NCI-H1436 (cell line): Measurements from ENCODE around the gene TDRD12.

ENCODE experiments used
- DNase-seq: peaks from one replicate; lab custom pipeline; 2025; lab: John Stamatoyannopoulos, UW

The TDRD12 gene

DNA sequence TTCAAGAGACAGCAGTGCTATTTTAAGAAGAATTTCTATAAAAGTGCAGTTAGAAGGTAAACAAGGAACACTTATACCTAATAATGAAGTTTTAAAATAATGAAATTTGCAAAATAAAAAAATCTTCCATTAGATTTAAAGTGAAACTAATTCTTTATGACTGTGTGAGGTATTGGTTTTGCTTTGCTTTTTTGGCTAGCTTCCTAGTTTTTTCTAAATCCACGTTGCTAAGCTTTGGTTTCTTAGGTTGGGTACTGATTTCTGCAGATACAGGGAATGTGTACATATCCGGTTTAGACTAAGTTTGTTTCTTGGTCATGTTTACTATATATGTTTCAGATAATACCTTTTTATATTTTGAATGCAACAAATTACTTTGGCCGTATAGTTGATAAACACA is 90.2 kb downstream of the TDRD12 start:
- no peak for DNase-seq

DNA sequence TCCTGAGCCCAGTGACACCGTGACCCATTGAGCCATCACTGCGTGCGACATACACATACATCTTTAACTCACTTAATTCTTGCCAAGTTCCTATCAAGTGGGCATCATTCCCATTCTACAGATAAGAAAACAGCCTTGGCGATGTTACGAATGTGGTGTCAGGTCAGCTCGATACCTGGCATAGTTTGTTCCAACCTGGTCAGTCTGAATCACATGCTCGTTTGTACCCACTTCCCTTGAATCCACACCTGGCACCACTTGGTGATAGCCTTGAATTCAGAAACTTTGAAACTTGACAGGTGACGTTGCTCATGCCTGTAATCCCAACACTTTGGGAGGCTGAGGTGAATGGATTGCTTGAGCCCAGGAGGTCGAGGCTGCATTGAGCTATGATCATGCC is 90.9 kb downstream of the TDRD12 start:
- no peak for DNase-seq

DNA sequence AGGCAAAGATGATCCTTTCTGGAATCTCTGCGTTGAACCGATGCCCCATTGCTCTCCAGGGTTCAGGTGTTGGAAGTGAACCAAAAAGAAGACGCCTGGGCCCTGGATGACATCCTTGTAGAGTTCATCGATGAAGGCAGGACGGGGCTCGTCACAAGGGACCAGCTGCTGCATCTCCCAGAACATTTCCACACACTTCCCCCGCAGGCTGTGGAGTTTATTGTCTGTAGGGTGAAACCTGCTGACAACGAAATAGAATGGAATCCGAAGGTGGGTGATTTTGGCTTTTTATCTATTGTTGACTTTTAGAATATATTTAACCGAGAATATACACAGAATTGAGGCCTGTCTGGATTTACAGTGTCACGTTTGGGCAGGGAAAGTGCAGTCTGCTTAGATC is 91.6 kb downstream of the TDRD12 start:
- DNase-seq: no peak

DNA sequence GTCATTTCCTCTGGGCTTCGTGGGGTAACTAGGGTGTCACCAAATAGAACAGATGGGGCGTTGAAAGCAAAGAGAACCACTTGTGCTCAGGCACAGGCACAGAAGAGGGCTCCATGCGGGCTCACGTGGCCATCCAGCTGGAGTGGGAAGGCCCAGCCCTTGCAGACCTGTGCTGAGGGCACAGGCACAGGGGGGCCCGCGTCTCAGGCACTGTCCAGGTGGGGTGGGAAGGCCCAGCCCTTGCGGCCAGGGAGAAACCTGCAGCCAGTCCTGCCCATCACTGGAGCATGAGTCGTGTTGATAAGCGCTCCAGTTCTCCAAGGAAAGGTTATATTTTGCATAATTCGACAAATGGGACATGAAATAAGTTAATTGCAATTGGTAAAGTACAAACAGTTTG is 92.5 kb downstream of the TDRD12 start:
- DNase-seq: no peak

DNA sequence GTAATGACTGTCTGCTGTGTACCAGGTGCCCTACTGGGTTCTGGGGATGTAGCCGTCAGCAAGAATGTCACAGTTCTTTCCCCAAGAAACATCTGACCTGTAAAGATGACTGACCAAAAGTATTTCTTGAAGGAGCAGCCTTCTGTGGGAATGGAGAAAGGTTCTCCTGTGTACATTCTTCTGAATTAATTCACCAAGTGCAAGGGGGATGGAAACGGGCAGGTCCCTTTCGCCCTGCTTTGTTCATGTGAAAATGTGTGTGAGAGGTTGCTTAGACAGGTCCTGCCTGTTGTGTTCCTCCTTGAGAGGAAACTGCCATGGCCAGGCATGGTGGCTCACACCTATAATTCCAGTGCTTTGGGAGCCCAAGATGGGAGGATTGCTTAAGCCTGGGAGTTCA is 93.0 kb downstream of the TDRD12 start:
- no peak for DNase-seq

DNA sequence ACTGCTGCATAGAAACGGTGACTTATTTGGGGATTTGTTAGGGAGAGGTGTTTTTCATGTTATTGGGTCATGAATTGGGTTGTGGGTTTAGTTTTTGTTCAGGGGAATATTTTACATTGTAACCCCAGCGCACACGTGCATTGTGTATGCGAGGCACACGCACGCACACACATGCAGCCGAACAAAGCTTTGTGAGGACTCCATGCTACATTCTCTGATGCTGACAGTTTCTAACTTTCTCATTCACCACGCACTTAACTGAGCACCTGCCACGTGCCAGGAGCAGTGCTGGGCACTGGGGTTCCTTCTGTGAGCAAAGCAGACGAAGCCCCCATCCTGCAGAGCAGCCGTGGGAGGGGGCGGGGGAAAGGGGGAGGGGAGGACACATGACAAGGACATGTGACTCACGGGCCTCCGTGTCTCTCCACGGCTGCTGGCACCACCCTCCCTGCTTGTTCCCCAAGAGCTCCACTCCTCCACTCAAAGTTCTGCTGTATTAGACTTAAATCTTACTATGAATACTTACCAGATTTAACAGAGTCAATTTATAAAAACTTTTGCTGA is 94.4 kb downstream of the TDRD12 start:
- no peak for DNase-seq

DNA sequence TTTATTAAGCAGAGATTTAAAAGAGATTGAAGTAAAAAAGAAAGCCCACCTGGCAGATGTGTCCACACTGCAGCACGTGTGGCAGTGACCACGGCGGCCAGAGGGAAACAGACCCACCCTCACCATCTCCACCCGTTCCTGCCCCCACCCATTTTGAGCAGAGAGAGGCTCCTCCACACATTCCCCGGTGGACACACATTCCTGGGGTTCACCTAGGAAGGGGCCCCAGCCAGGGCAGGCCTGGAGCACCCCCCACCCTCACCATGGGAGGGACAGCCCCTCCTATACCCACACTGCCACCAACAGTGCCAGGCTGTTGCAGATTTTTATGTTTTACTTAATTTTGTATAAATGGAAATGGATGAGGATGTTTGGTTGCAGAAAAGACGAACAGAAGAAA is 95.1 kb downstream of the TDRD12 start:
- DNase-seq: no peak

DNA sequence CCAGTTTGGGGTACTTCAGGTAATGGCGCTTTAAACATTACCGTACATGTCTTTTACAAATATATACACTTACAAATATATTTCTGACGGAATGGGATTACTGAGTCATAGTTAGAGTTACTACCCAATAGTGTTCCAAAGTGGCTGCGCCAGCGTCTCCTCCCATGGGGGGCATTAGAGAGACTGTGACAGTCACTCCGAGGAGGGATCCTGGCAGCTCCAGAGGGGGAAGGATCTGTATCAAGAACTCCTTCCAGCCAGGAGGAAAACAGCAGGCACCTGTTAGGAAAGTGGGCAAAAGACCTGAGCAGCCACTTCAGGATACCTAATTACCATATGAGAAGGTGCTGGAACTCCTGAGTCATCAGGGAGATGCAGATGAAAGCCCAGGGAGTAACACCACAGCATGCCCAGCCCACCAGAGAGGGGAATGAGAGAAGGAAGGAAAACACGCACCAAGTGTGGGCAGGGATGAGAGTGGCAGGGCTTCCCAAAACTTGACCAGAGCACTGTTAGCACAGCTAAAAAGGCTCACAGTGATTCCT is 97.1 kb downstream of the TDRD12 start:
- DNase-seq: no peak

DNA sequence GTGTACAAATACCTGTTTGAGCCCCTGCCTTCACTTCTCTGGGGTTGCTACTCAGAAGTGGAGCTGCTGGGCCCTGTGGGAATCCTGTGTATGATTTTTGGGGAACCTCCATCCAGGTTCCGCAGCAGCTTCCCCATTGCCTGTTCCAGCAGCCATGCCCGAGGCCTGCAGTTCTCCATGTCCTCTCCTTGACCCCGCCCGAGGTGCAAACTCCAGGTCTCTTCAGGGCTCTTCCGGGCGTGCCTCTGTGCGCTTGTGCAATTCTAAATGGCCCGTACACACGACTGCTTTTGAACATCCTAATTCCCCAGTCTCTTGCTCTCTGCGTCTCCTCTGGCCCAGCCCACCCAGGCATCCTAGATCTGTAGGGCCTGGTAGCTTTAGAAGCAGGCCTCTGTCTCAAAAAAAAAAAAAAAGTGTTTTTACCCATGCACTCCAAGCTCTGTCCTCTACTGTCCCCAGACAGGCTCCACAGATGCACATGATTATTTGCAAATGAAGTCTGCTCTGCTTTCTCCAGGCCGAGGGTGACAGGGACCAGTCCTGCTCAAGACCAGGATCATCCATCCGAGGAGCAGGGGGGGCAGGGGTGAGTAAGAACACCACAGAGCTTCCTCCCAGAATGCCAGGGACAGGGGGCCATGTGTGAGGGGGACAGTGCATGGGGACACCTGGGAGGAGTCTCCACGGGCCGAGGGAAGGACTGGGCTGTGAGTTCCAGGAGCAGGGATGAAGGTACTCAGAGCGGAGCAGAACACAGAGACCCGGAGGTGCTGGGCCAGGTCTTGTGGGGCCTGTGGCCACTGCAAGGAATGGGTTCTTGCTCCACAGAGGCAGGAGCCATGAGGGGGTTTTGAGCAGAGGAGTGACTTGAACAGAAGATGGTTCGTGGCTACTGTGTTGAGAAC is 98.3 kb downstream of the TDRD12 start:
- no peak for DNase-seq

DNA sequence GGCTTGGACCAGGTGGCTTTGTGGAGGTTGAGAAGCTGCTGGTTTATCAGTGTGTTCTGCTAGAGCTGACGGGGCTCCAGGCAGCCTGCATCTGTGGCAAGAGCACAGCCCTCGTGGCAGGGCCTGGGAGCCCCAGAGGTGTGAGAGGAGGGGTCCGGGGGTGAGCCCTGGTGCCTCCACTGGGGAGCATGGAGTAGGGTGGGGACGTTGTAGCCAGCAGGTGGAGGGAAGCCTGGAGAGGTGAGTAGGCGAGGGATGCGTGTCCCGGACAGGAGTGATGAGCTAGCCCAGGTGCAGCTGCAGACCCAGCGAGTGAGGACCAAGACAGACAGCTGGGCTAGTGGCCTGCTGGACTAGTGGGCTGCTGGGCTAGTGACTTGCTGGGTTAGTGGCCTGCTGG is 99.0 kb downstream of the TDRD12 start:
- DNase-seq: no peak

DNA sequence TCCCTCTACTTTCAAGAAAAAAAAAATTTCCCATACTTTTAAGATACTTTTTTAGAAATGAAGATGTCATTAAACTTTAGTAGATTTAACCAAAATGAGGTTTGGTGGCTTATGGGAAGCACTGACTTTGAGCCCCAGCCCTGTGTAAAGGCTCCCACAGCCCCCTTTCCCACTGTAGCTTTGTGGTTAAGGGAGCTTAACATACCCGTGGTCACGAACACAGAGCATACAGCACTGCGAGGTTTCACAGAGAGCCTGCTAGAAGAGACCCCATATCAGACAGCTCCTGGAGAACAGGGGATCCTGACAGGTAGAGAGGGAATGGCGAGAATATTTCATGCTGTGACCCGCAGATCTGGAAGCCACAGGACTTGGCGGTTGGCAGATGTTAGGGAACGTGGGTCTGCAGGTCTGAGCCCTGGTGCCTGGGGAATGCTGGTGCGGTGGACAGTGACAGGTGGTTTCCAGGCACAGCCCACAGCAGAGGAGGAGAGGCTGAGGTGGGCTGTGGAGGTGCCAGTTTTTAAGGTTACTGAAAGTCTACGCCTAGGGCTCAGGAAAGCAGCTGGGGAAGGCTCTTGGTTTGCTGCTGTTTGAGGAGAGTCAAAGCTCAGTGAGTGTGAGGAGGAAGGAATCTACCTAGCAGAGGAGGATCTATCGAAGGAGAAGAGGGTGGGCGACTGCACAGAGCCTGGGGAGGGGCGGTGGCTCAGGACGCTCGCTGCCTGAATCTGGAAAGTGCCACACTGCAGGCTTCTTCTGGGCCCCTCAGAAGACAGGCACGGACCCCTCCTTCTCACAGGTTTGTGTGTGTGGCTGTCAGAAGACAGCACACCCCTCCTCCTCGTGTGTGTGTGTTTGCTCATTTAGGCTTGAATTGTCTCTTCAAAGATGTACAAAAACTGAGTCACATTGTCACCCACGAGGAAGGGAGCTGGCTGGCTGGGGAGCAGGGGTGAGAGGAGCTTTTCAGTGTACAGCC is 100.1 kb downstream of the TDRD12 start:
- no peak for DNase-seq

DNA sequence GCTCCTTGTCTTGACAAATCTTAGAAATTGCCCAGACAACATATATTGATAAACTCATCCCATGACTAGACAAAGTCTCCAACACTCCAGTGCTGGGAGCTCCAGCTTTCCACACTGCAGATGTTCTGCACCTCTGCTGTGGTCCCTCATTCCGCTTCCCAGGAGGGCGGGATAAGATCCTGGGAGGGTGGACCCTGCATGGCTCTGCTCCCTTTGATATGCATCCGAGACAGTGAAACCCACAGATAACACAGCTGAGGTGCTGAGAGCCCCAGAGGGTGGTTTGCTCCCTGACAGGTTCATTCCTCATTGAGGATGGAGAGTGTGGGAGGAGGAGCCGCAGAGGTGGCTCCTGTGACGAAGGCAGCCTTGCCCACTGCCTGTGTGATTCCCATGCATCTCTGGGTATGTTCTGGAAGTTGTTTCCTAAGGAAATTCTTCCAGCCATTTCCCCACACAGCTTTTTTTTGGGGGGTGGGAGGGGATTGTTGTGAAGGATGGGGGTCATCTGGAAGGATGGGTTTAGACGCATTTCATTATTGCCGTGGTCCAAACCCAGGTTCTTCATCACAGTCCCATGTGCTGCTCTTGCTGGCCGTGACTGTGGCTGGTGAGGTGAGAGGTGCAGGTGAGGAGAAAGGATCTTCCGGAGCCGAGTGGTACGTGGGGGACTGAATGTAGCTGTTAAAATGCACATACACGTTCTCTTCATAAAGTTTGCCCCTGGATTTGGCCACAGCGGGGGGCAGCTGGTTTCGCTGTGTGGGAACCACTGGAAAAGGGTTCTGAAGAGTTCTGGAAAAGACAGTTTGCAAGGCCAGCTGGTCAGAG is 103.6 kb downstream of the TDRD12 start:
- DNase-seq: no peak

DNA sequence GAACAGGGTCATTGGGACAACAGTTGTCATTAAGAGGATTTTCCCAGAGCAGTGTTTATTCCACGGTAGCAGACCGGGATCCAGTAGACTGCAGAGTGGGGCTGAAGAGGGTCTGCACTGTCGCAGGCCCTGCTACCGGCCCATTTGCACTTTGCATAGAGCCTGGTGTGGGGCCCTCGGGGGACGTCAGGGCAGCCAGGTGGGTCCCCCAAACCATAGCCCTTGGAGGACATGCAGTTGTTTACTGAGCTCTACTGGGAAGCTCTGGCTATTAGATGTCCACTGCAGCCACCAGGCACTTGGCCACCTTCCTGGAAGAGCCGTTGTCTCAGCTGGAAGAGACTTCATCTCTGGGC is 104.2 kb downstream of the TDRD12 start:
- DNase-seq: no peak

DNA sequence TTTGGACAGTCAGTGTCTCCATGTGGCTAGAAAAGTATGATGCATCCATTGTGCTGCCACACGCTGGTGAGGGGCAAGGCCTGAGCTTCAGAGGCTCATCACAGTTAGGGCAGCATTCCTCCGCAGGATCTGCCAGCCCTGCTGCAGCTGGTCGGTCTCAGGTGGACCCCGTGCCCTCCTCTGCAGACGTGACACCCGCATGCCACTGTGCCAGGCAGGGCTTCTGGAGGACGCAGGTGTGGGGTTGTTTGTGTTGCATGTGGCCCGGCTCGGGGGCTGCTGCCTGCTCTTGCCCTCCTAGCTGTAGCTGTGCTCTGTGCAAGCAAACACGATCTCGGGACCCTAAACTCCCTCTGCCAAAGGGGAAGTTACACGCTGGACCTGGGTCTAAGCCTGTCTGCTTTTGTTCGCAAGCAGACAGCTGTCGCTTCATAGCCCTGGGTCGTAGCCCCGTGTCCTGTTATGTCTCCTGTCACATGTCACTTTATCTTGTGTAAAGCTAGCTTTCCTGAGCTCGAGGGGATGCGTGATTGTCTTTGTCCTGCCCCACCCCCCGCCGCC is 104.7 kb downstream of the TDRD12 start:
- no peak for DNase-seq

DNA sequence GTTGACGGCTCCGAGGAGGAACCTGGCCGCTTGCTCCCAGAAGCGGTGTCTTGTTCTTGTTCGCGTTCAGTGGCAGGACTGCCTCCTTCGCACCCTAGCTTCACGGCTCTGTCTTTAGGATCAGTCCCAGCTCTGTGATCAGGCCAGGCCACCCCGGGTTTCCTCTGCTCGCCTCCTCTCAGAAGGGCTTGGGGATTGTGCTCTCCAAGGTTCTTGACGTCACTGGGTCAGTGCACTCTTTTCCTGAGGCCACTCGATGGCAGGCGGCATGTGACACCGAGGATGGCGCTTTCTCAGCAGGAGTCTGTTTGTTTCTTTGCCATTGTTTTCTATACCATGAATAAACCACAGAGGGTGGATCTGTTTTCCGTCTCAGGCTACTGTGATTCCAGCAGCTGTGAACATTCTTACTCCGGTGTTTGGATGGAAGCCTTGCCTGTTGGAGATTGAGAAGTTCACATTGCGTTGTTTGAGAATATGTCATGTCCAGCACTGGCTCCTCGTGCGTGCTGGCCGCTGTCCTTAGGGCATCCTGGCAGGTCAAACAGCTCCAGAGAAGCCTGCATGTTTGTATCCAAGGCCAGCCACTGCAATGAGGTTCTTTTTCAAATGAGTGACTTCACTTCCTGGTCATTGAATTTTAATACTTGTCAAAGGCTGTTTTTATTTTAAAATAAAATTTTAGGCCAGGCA is 105.5 kb downstream of the TDRD12 start:
- no peak for DNase-seq

DNA sequence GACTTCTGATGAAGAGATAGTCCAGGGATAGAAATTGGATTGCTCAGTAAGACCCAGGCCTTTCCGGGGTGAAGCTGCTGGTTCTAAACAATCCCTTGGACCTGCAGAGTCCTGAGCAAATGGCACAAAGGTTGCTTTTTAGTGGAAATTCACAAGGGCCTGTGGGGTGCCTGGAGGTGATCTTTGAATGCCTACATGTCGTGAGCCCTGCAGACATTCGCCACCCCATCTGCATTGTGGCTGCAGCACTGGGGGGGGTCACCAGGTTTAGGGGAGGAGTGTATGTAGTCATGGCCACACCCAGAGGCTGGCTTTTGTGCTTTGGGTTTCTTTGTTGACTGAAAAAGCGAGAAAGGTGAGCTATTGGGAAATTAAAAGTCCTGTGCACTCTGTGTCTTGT is 108.6 kb downstream of the TDRD12 start:
- DNase-seq: no peak

DNA sequence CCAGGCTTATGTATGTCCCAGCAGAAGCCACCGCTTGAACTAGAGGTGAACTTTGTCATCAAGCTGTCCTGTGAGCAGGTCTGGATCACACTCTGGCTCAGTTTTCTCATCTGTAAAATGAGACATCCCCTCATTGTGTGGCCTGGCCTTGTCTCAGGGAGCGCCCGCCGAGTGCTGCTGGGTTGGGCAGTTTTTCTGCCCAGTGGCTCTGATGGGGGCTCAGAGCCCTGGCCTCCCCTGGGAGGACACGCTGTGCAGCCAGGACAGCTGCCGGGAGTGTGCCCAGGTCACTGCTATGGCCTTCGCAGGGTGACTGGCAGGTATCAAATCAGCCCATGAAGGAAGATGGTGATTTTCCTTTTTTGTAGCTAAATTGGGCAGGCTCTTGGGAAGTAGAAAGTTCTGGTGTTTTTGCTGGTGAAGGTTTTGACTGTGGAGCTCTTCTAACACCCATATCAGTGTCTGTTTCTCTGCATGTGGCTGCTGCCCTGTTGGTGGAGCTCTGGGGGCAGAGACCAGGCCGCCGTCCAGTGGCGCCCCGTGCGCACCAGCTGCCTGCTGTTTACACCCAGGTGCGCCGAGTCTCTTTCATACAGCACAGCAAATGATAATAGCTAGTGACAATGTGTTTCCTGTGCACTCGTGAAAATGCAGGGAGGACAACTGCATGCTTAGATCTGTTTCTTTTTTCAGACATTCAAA is 109.2 kb downstream of the TDRD12 start:
- DNase-seq: no peak

DNA sequence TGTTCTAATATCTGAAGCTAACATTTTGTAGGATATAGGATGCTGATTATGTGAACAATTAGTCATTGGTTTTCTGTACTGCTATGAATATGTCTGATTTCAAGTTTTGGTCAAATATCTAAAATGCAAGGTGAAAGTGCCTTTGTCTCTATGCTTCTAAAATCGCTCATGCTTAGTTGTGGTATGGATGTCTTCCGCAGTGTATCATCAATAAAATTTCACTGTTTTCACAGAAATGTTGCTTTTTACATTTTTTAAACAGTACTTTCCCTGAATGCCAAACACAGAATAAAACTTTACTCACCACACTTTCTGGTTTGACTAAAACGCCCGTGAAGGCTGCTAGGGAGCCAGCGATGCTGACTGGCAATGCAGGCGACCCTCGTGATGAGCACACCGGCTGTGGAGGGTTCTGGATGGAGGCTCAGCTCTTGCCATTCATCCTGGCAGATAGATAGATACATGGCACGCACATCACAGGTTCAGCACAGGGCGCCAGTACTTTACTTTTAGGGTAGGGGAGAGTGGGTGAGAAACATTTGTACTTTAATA is 109.9 kb downstream of the TDRD12 start:
- DNase-seq: no peak

DNA sequence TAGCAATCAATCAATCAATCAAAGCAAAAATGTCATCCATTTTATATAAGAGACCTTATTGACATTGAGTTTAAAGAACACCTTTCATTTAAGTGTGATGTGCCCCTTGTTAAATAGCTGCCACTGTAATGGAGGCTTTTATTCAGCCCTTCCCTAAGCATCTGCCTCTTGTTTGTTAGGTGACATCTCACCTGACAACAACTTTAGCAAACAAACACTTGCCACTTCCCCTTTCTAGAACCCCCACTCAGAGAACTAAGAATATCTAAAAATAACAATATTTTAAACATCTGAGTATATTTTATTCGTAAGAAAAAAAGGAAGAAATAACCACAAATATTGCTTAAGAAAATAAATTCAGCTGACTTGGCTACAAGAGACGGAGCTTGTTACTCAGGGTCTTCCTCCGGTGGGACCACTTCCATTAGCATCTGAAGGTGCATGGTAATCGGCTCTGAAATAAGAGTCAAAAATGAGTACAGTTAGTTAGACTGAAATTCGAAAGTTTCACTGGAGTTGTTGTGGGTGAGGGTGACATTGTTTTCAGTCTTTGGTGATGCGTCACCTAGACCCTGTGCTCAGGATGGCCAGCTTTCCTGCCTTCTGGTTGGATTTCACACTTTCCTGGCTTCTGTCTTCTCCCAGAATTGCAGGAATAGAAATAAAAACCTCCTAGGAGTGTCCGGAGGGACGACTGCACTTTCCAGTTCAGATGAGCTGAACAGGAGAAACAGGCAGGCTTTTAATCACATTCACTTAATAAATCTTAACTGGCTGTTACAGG is 110.9 kb downstream of the TDRD12 start:
- no peak for DNase-seq
